H9 (cell line): Measurements from ENCODE around the gene FBXO31. TPM values are rescaled to one million over a fixed set of nuclear protein-coding genes. Genes with fewer than 3 reads are reported as not detected.

Source experiments
- DNase-seq: peaks from one replicate; pipeline ENCODE4 v3.0.0-alpha.2; 2017
- H2AFZ ChIP-seq: one replicate; pipeline ENCODE4 v1.6.1; 2013; ENCODE audit warnings: mild to moderate bottlenecking, low read length, control low read depth, moderate library complexity
- H2AK5ac ChIP-seq: 2 replicates; pipeline ENCODE4 v1.6.1; 2013; ENCODE audit warnings: low read length, control low read depth, mixed read lengths; ENCODE audit not compliant: insufficient read length
- H2BK120ac ChIP-seq: one replicate; pipeline ENCODE4 v1.6.1; 2013; ENCODE audit warnings: low read depth, mild to moderate bottlenecking, low read length, control low read depth, inconsistent platforms; ENCODE audit not compliant: poor library complexity, severe bottlenecking
- H2BK12ac ChIP-seq: 2 replicates; pipeline ENCODE4 v1.6.1; 2013; ENCODE audit warnings: low read length, control low read depth, mixed read lengths, low read depth; ENCODE audit not compliant: insufficient read length
- H2BK15ac ChIP-seq: 2 replicates; pipeline ENCODE4 v1.6.1; 2013; ENCODE audit warnings: low read depth, low read length, control low read depth
- H2BK20ac ChIP-seq: one replicate; pipeline ENCODE4 v1.6.1; 2013; ENCODE audit warnings: low read depth, mild to moderate bottlenecking, low read length, control low read depth, inconsistent platforms; ENCODE audit not compliant: poor library complexity, severe bottlenecking
- H2BK5ac ChIP-seq: 2 replicates; pipeline ENCODE4 v1.6.1; 2013; ENCODE audit warnings: low read length, control low read depth, mixed read lengths; ENCODE audit not compliant: insufficient read length
- H3K14ac ChIP-seq: 2 replicates; pipeline ENCODE4 v1.6.1; 2013; ENCODE audit warnings: low read length, control low read depth; ENCODE audit not compliant: insufficient read depth
- H3K18ac ChIP-seq: 2 replicates; pipeline ENCODE4 v1.6.1; 2013; ENCODE audit warnings: low read depth, mild to moderate bottlenecking, mixed read lengths, low read length, control low read depth; ENCODE audit not compliant: insufficient read length
- H3K23ac ChIP-seq: 2 replicates; pipeline ENCODE4 v1.6.1; 2013; ENCODE audit warnings: low read length, control low read depth, mixed read lengths, low read depth; ENCODE audit not compliant: insufficient read length
- H3K23me2 ChIP-seq: 2 replicates; pipeline ENCODE4 v1.6.1; 2013; ENCODE audit warnings: low read depth, mild to moderate bottlenecking, mixed read lengths, low read length, control low read depth; ENCODE audit not compliant: insufficient read length, poor library complexity, severe bottlenecking
- H3K27ac ChIP-seq: 2 replicates; pipeline ENCODE4 v1.5.1; 2013; ENCODE audit warnings: low read length, control low read depth, mixed read lengths, low read depth; ENCODE audit not compliant: insufficient read length
- H3K27me3 ChIP-seq: 2 replicates; pipeline ENCODE4 v1.6.1; 2013; ENCODE audit warnings: low read length, control low read depth, inconsistent platforms; ENCODE audit not compliant: insufficient read depth
- H3K4ac ChIP-seq: 2 replicates; pipeline ENCODE4 v1.6.1; 2013; ENCODE audit warnings: low read depth, mild to moderate bottlenecking, control low read depth, inconsistent platforms, low read length, moderate library complexity
- H3K4me1 ChIP-seq: 2 replicates; pipeline ENCODE4 v1.6.1; 2013; ENCODE audit warnings: low read length, control low read depth, inconsistent platforms; ENCODE audit not compliant: insufficient read depth
- H3K4me2 ChIP-seq: 2 replicates; pipeline ENCODE4 v1.6.1; 2013; ENCODE audit warnings: low read length, control low read depth, mixed read lengths; ENCODE audit not compliant: insufficient read length, insufficient read depth
- H3K56ac ChIP-seq: 2 replicates; pipeline ENCODE4 v1.6.1; 2013; ENCODE audit warnings: low read depth, mild to moderate bottlenecking, mixed read lengths, low read length, control low read depth; ENCODE audit not compliant: insufficient read length
- H3K79me1 ChIP-seq: 2 replicates; pipeline ENCODE4 v1.6.1; 2013; ENCODE audit warnings: low read depth, mild to moderate bottlenecking, moderate library complexity, low read length, control low read depth, inconsistent platforms; ENCODE audit not compliant: insufficient read depth, poor library complexity, severe bottlenecking
- H3K79me2 ChIP-seq: 2 replicates; pipeline ENCODE4 v1.6.1; 2013; ENCODE audit warnings: low read length, control low read depth, inconsistent platforms; ENCODE audit not compliant: insufficient read depth
- H3K9ac ChIP-seq: 2 replicates; pipeline ENCODE4 v1.6.1; 2013; ENCODE audit warnings: low read length, control low read depth, mixed read lengths; ENCODE audit not compliant: insufficient read length; ENCODE audit errors: extremely low read depth
- H3K9me3 ChIP-seq: one replicate; pipeline ENCODE4 v1.6.1; 2013; ENCODE audit warnings: low read depth, low read length, inconsistent platforms; ENCODE audit not compliant: control insufficient read depth
- H3T11ph ChIP-seq: one replicate; pipeline ENCODE4 v1.6.1; 2013; ENCODE audit warnings: mild to moderate bottlenecking, low read length, control low read depth, inconsistent platforms
- H4K20me1 ChIP-seq: one replicate; pipeline ENCODE4 v1.6.1; 2013; ENCODE audit not compliant: control insufficient read depth, insufficient read length, insufficient read depth
- H4K5ac ChIP-seq: 2 replicates; pipeline ENCODE4 v1.6.1; 2013; ENCODE audit warnings: low read depth, mild to moderate bottlenecking, mixed read lengths, low read length, control low read depth; ENCODE audit not compliant: insufficient read length
- H4K8ac ChIP-seq: replicated peaks from 2 replicates; pipeline ENCODE4 v1.6.1; 2013; ENCODE audit warnings: low read length, control low read depth, mixed read lengths, low read depth; ENCODE audit not compliant: insufficient read length
- H4K91ac ChIP-seq: 2 replicates; pipeline ENCODE4 v1.6.1; 2013; ENCODE audit warnings: low read depth, mild to moderate bottlenecking, moderate library complexity, mixed read lengths, low read length, control low read depth; ENCODE audit not compliant: insufficient read length
- H3K27ac Mint-ChIP-seq, 3 experiments: 2 replicates in 2 of 3; 3 replicates in 1 of 3; pipeline ENCODE4 v1.8.0; 2020 to 2021; ENCODE audit warnings: mixed read lengths in 3 of 3, mild to moderate bottlenecking in 1 of 3, moderate library complexity in 1 of 3
- H3K27me3 Mint-ChIP-seq: 2 replicates; pipeline ENCODE4 v1.8.0; 2021; ENCODE audit warnings: low read depth, mild to moderate bottlenecking, moderate library complexity, mixed read lengths
- H3K36me3 Mint-ChIP-seq, 3 experiments: 2 replicates in 2 of 3; 3 replicates in 1 of 3; pipeline ENCODE4 v1.8.0; 2020 to 2021; ENCODE audit warnings: low read depth in 3 of 3, mixed read lengths in 3 of 3; ENCODE audit not compliant: insufficient read depth in 1 of 3
- H3K4me1 Mint-ChIP-seq, 2 experiments: 2 replicates each; pipeline ENCODE4 v1.8.0; 2020; ENCODE audit warnings: mixed read lengths in 2 of 2
- H3K4me3 Mint-ChIP-seq, 2 experiments: 2 replicates in 1 of 2; 3 replicates in 1 of 2; pipeline ENCODE4 v1.8.0; 2020 to 2021; ENCODE audit warnings: mild to moderate bottlenecking in 2 of 2, mixed read lengths in 2 of 2, moderate library complexity in 1 of 2
- H3K9me3 Mint-ChIP-seq, 2 experiments: 2 replicates in 1 of 2; 3 replicates in 1 of 2; pipeline ENCODE4 v1.8.0; 2020; ENCODE audit warnings: mild to moderate bottlenecking in 2 of 2, mixed read lengths in 2 of 2, moderate library complexity in 1 of 2
- WGBS: extraction: QIAGEN DNeasy Blood & Tissue Kit; methylation state at CpG from one replicate; pipeline ENCODE4 v1.1.7; 2013; ENCODE audit warnings: missing lambda C conversion rate, low lambda C conversion rate, mixed read lengths; ENCODE audit not compliant: insufficient read length; ENCODE audit errors: extremely low coverage; 5-methylcytosine and 5-hydroxymethylcytosine counted together
- total RNA-seq: library from RNA; stranded (reverse); gene quantifications from 2 replicates; pipeline ENCODE4 v1.2.1, GENCODE V29; 2021
- TF ChIP-seq, protein P1 (sequence below): fragments of 200-600 bp; sonication (generic); conservative IDR thresholded peaks from 3 replicates; pipeline ENCODE4 v1.8.0; 2021; ENCODE audit warnings: antibody characterized with exemption, mild to moderate bottlenecking

The FBXO31 gene
- total RNA-seq, 1 experiment from 2014 or later, result 24.2 TPM

DNA sequence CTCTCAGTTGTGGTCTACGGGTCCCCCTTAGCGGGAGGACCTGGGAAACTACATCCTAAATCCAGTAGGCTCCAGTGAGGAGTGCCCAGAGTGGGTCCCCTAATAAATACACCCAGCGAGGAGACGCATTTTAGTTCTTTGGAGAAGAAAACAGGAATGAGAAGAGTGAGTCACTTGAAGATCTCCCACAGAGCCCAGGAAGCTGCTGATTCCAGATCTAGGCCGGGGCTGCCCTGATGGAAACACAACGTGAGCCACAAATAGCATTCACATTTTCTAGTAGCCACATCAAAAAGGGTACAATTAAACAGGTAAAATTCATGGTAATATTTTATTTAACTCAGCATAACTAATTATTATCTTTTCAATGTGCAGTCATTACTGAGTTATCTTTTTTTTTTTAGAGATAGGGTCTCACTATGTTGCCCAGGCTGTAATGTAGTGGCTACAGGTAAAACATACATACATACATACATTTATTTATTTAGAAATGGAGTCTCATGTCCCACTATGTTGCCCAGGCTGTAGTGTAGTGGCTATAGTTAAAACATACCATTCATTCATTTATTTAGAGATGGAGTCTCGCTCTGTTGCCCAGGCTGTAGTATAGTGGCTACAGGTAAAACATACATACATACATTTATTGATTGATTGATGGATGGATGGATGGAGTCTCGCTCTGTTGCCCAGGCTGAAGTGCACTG lies 21.5 kb downstream of the FBXO31 start:
- H3K4ac ChIP-seq, result no peak overlapping the region
- H3T11ph ChIP-seq, result no peak overlapping the region
- H3K23ac ChIP-seq, result no peak overlapping the region
- H3K27ac ChIP-seq, result no peak overlapping the region
- H3K27me3 Mint-ChIP-seq, result no peaks in the 10 kb centered on the region
- no peaks in the 10 kb centered on the region for H3K9me3 Mint-ChIP-seq
- H3K9me3 ChIP-seq, result no peaks in the 10 kb centered on the region
- H4K8ac ChIP-seq, result no peak overlapping the region
- H3K4me2 ChIP-seq, result no peak overlapping the region
- no peak overlapping the region for H3K14ac ChIP-seq
- no peak overlapping the region for H2BK12ac ChIP-seq
- no peak overlapping the region for H3K56ac ChIP-seq
- H3K27ac Mint-ChIP-seq, result no peak overlapping the region
- no peak overlapping the region for H2AFZ ChIP-seq
- H4K5ac ChIP-seq, result no peak overlapping the region
- no peak overlapping the region for H2BK15ac ChIP-seq
- H3K79me2 ChIP-seq, result no peaks in the 10 kb centered on the region
- H4K20me1 ChIP-seq, result no peaks in the 10 kb centered on the region
- H2BK5ac ChIP-seq, result no peak overlapping the region
- H2AK5ac ChIP-seq, result no peak overlapping the region
- H3K4me3 Mint-ChIP-seq, result no peak overlapping the region
- H2BK120ac ChIP-seq, result no peak overlapping the region
- H3K27me3 ChIP-seq, result no peaks in the 10 kb centered on the region
- H3K4me1 Mint-ChIP-seq, result peaks cover 0 to 5% of the 10 kb centered on the region in 2 experiments; a peak in 1 of 4 replicates
- H3K79me1 ChIP-seq, result peaks cover 2% of the 10 kb centered on the region
- H3K36me3 Mint-ChIP-seq, result peaks cover 4 to 44% (median 26%) of the 10 kb centered on the region in 3 experiments; a peak in 6 of 7 replicates
- H3K18ac ChIP-seq, result no peak overlapping the region
- no peak overlapping the region for H4K91ac ChIP-seq
- WGBS, result no CpG with 5 or more reads among the region's 8 CpGs
- no peaks in the 10 kb centered on the region for H3K4me1 ChIP-seq
- no peak overlapping the region for H3K9ac ChIP-seq
- H3K23me2 ChIP-seq, result no peaks in the 10 kb centered on the region
- TF ChIP-seq, protein P1, sequence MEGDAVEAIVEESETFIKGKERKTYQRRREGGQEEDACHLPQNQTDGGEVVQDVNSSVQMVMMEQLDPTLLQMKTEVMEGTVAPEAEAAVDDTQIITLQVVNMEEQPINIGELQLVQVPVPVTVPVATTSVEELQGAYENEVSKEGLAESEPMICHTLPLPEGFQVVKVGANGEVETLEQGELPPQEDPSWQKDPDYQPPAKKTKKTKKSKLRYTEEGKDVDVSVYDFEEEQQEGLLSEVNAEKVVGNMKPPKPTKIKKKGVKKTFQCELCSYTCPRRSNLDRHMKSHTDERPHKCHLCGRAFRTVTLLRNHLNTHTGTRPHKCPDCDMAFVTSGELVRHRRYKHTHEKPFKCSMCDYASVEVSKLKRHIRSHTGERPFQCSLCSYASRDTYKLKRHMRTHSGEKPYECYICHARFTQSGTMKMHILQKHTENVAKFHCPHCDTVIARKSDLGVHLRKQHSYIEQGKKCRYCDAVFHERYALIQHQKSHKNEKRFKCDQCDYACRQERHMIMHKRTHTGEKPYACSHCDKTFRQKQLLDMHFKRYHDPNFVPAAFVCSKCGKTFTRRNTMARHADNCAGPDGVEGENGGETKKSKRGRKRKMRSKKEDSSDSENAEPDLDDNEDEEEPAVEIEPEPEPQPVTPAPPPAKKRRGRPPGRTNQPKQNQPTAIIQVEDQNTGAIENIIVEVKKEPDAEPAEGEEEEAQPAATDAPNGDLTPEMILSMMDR, result no peak
- no peak for DNase-seq
- H2BK20ac ChIP-seq, result no peak overlapping the region
